ENCODE measurements around the gene MAP3K1. TPM values are rescaled to one million over a fixed set of nuclear protein-coding genes. Genes with fewer than 3 reads are reported as not detected.

MAP3K1 gene
- total and polyA plus RNA-seq, 9 of the 15 experiments (the other 6 are each of a cell fraction or from before 2014, with no cell fraction given): 3.9 to 13.9 (median 7.5) TPM

DNA sequence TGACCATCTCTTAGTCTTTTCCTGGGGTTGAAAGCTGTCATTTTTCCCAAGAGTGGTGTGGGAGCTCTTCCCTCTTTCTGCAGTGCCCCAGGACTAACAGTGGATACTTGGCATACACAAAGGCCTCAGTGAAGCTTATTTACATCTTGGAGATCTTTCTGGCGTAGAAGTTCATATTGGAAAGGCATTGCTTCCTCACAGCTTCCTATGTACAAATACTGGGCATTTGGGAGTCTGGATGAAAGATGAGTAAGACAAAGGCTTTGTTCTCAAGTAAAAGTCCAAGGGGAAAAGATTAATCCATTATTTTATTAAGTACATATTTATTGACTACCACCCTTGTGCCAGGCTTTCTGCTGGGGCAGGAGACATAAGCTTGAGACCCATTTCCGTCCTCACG, 22.0 kb downstream of the MAP3K1 start:
- no peak overlapping the region for H3K27ac ChIP-seq (ENCODE audit: extremely low read depth, low read depth, low read length)
- TF ChIP-seq RFX5 (IDR thresholded peaks at IDR 0.05; ENCODE audit: low read depth, low read length): no peak
- no peak for TF ChIP-seq TAL1 (IDR thresholded peaks at IDR 0.05)
- TF ChIP-seq IFI16 (CRISPR knock-in tag; IDR thresholded peaks at IDR 0.05): no peak
- TF ChIP-seq GATA2 (CRISPR knock-in tag; IDR thresholded peaks at IDR 0.05): no peak
- TF ChIP-seq DDX20 (tag; IDR thresholded peaks at IDR 0.05; ENCODE audit: low read depth): no peak
- no peaks in the 10 kb centered on the region for H3K9me1 ChIP-seq (ENCODE audit: control insufficient read depth, insufficient read depth, low read length)
- in situ Hi-C loops (cut with MboI): loop anchor here (5.0 to 25.0 kb wide), 2 partner anchors 565 to 900 kb away; no protein-coding TSS in a partner anchor
- peaks cover 59% of the 10 kb centered on the region for H3K79me2 ChIP-seq (ENCODE audit: control insufficient read depth, insufficient read depth, low read length)
- WGBS (ENCODE audit: insufficient coverage, low coverage, missing lambda C conversion rate): 55% methylated on average over 3 of the region's 3 CpGs
- POLR2A ChIA-PET: interaction anchor here (0.9 to 2.6 kb wide), 3 partner anchors 10 to 277 kb away, joined by 3 to 24 read pairs (median 5); no protein-coding TSS in a partner anchor
- H2AFZ ChIP-seq (ENCODE audit: low read depth, low read length): no peak overlapping the region
- no peak overlapping the region for H3K4me3 ChIP-seq
- peaks cover 16% of the 10 kb centered on the region for H4K20me1 ChIP-seq (replicated peaks; ENCODE audit: control insufficient read depth, insufficient read depth, low read length)
- no peaks in the 10 kb centered on the region for H3K9me3 ChIP-seq (replicated peaks; ENCODE audit: control insufficient read depth, insufficient read depth, low read depth, low read length)
- CTCF ChIA-PET (ENCODE audit: low intra/inter-chr PET ratio): interaction anchor here (1.4 to 3.7 kb wide), 2 partner anchors 567 to 901 kb away, joined by 9 to 32 read pairs; no protein-coding TSS in a partner anchor
- no peak overlapping the region for H3K4me2 ChIP-seq (ENCODE audit: insufficient read depth, low read length)
- no peaks in the 10 kb centered on the region for H3K36me3 ChIP-seq (ENCODE audit: control insufficient read depth, insufficient read depth, low read length)
- intact Hi-C loops (cut with micrococcal nuclease): no loop called here
- H3K9ac ChIP-seq (ENCODE audit: insufficient read depth in 1 of 2, low read depth in 2 of 2, low read length in 2 of 2): no peak overlapping the region
- FAIRE-seq: no peak
- no peak for DNase-seq (ENCODE audit: extremely low read depth in 1 of 4, low spot score in 3 of 4)
- ATAC-seq: no peak
- BruUV-seq (replicated peaks): no TSS peak
- peaks cover 0 to 12% of the 10 kb centered on the region in 2 experiments; a peak in 1 of 5 replicates for H3K4me1 ChIP-seq (replicated peaks in 1 of 2; ENCODE audit: control insufficient read depth in 2 of 2, insufficient read depth in 2 of 2, low read length in 2 of 2)
- no peaks in the 10 kb centered on the region for H3K27me3 ChIP-seq (ENCODE audit: control insufficient read depth in 2 of 2, insufficient read depth in 2 of 2, low read length in 2 of 2)

DNA sequence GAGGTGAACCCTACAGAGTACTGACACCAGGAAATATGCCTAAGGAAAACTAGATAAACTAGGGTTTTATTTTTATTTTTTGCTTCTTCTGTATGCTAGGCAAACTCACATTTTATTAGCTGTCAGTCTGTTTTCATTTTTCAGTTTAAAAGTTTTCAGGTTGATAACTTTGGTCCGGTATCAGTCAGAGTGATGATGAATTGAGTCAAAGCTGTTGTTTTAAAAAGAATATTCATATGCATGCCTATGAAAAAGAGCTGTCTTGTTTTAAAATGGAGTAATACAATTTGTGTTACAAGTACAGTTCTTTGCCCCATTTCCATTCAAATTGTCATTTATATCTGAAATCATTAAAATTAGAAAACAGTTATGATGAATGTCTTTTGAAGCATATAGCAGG, 22.6 kb downstream of the MAP3K1 start:
- H4K20me1 ChIP-seq (replicated peaks; ENCODE audit: control insufficient read depth, insufficient read depth, low read length): peaks cover 16% of the 10 kb centered on the region
- no peak overlapping the region for H2AFZ ChIP-seq (ENCODE audit: low read depth, low read length)
- H3K9ac ChIP-seq (ENCODE audit: insufficient read depth in 1 of 2, low read depth in 2 of 2, low read length in 2 of 2): no peak overlapping the region
- H3K4me2 ChIP-seq (ENCODE audit: insufficient read depth, low read length): no peak overlapping the region
- H3K9me3 ChIP-seq (replicated peaks; ENCODE audit: control insufficient read depth, insufficient read depth, low read depth, low read length): no peaks in the 10 kb centered on the region
- no peak for DNase-seq (ENCODE audit: extremely low read depth in 1 of 4, low spot score in 3 of 4)
- ChIA-PET CTCF (ENCODE audit: low intra/inter-chr PET ratio) (interaction anchor here (1.4 to 3.7 kb wide), 2 partner anchors 567 to 902 kb away, joined by 9 to 32 read pairs; no protein-coding TSS in a partner anchor), POLR2A (interaction anchor here (0.6 to 2.6 kb wide), 4 partner anchors 10 to 200 kb away, joined by 3 to 24 read pairs (median 4); no protein-coding TSS in a partner anchor)
- H3K4me1 ChIP-seq (replicated peaks in 1 of 2; ENCODE audit: control insufficient read depth in 2 of 2, insufficient read depth in 2 of 2, low read length in 2 of 2): peaks cover 0 to 12% of the 10 kb centered on the region in 2 experiments; a peak in 1 of 5 replicates
- H3K9me1 ChIP-seq (ENCODE audit: control insufficient read depth, insufficient read depth, low read length): no peaks in the 10 kb centered on the region
- BruUV-seq (replicated peaks): no TSS peak
- H3K79me2 ChIP-seq (ENCODE audit: control insufficient read depth, insufficient read depth, low read length): peaks cover 61% of the 10 kb centered on the region
- intact Hi-C loops (cut with micrococcal nuclease): loop anchor here (1.0 to 2.0 kb wide), 2 partner anchors 568 to 901 kb away; no protein-coding TSS in a partner anchor
- in situ Hi-C loops (cut with MboI): loop anchor here (5.0 to 25.0 kb wide), 2 partner anchors 566 to 901 kb away; no protein-coding TSS in a partner anchor
- no peak for ATAC-seq
- TF ChIP-seq RBM17 (IDR thresholded peaks at IDR 0.05; ENCODE audit: borderline replicate concordance, low read depth, low read length): no peak
- no peak for TF ChIP-seq ZNF431 (CRISPR knock-in tag; IDR thresholded peaks at IDR 0.05)
- TF ChIP-seq POU5F1 (IDR thresholded peaks at IDR 0.05; ENCODE audit: borderline replicate concordance, low read depth, low read length, partially characterized antibody): no peak
- TF ChIP-seq ZNF3 (CRISPR knock-in tag; IDR thresholded peaks at IDR 0.05): no peak
- no peak for TF ChIP-seq ELF2 (CRISPR knock-in tag; IDR thresholded peaks at IDR 0.05)
- TF ChIP-seq, protein P1, sequence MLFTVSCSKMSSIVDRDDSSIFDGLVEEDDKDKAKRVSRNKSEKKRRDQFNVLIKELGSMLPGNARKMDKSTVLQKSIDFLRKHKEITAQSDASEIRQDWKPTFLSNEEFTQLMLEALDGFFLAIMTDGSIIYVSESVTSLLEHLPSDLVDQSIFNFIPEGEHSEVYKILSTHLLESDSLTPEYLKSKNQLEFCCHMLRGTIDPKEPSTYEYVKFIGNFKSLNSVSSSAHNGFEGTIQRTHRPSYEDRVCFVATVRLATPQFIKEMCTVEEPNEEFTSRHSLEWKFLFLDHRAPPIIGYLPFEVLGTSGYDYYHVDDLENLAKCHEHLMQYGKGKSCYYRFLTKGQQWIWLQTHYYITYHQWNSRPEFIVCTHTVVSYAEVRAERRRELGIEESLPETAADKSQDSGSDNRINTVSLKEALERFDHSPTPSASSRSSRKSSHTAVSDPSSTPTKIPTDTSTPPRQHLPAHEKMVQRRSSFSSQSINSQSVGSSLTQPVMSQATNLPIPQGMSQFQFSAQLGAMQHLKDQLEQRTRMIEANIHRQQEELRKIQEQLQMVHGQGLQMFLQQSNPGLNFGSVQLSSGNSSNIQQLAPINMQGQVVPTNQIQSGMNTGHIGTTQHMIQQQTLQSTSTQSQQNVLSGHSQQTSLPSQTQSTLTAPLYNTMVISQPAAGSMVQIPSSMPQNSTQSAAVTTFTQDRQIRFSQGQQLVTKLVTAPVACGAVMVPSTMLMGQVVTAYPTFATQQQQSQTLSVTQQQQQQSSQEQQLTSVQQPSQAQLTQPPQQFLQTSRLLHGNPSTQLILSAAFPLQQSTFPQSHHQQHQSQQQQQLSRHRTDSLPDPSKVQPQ (CRISPR knock-in tag; IDR thresholded peaks at IDR 0.05; ENCODE audit: borderline replicate concordance): no peak
- TF ChIP-seq CAMTA2 (CRISPR knock-in tag; conservative IDR thresholded peaks at IDR 0.05): no peak
- TF ChIP-seq BRD4 (IDR thresholded peaks at IDR 0.05): no peak
- TF ChIP-seq ZC3H4 (CRISPR knock-in tag; IDR thresholded peaks at IDR 0.05; ENCODE audit: borderline replicate concordance): no peak
- no peak for FAIRE-seq
- H3K36me3 ChIP-seq (ENCODE audit: control insufficient read depth, insufficient read depth, low read length): no peaks in the 10 kb centered on the region
- H3K27ac ChIP-seq (ENCODE audit: extremely low read depth, low read depth, low read length): no peak overlapping the region
- WGBS (ENCODE audit: insufficient coverage, low coverage, missing lambda C conversion rate): 28% methylated on average over 1 of the region's 1 CpG
- H3K27me3 ChIP-seq (ENCODE audit: control insufficient read depth in 2 of 2, insufficient read depth in 2 of 2, low read length in 2 of 2): no peaks in the 10 kb centered on the region
- no peak overlapping the region for H3K4me3 ChIP-seq
